Epithelial cell of proximal tubule (primary cell): ENCODE data around the gene TSN. TPM values are rescaled to one million over a fixed set of nuclear protein-coding genes. Genes with fewer than 3 reads are reported as not detected.
A peak's percentile ranks its signal among the peaks of the same experiment; 100 is the strongest.

Experiments used
- DNase-seq: peaks from one replicate; pipeline ENCODE4 v3.0.0-alpha.2; 2011; ENCODE audit warnings: low read depth
- H3K4me3 ChIP-seq: 2 replicates; pipeline ENCODE4 v1.5.1; 2011; ENCODE audit warnings: low read depth, mild to moderate bottlenecking, low read length
- total RNA-seq: library from RNA; depleted of rRNA; stranded (reverse); fragments of >200 nt; gene quantifications from 2 replicates; pipeline ENCODE4 v1.2.3, GENCODE V29; 2015
- TF ChIP-seq, protein P1 (sequence below): conservative IDR thresholded peaks from 2 replicates; pipeline ENCODE4 v1.5.1; 2012; ENCODE audit warnings: low read depth, mild to moderate bottlenecking, low read length

TSN gene
- total RNA-seq, 1 donor from 2014 or later = 60.1 TPM

- TF ChIP-seq, protein P1, sequence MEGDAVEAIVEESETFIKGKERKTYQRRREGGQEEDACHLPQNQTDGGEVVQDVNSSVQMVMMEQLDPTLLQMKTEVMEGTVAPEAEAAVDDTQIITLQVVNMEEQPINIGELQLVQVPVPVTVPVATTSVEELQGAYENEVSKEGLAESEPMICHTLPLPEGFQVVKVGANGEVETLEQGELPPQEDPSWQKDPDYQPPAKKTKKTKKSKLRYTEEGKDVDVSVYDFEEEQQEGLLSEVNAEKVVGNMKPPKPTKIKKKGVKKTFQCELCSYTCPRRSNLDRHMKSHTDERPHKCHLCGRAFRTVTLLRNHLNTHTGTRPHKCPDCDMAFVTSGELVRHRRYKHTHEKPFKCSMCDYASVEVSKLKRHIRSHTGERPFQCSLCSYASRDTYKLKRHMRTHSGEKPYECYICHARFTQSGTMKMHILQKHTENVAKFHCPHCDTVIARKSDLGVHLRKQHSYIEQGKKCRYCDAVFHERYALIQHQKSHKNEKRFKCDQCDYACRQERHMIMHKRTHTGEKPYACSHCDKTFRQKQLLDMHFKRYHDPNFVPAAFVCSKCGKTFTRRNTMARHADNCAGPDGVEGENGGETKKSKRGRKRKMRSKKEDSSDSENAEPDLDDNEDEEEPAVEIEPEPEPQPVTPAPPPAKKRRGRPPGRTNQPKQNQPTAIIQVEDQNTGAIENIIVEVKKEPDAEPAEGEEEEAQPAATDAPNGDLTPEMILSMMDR = no peak
- DNase-seq = no peak
- H3K4me3 ChIP-seq = no peak overlapping the region
These were observed 39.3 kb upstream of the TSN start for GRCh38 chr2:121716126-121716525.

GRCh38 chr2:121717529-121717928 lies 37.9 kb upstream of the TSN start:
- DNase-seq = no peak
- H3K4me3 ChIP-seq = no peak overlapping the region
- TF ChIP-seq, protein P1 = no peak

DNA sequence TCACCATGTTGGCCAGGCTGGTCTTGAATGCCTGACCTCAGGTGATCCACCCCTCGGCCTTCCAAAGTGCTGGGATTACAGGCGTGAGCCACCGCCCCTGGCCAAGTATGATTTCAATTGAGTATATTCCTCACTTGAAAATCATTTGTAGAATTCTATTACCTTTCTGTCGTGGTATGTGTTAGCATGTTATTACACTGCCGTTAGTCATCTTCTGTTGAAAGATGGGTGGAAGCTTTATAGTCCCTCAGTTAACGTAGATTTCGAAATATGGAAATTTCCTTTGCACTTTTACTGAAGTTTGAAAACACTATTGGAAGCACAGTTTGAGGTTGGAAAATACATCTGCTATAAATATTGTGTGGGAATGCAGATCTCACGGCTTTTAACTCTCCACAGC lies 33.5 kb upstream of the TSN start:
- H3K4me3 ChIP-seq = no peak overlapping the region
- peak; percentile 83 for DNase-seq
- TF ChIP-seq, protein P1 = no peak

DNA sequence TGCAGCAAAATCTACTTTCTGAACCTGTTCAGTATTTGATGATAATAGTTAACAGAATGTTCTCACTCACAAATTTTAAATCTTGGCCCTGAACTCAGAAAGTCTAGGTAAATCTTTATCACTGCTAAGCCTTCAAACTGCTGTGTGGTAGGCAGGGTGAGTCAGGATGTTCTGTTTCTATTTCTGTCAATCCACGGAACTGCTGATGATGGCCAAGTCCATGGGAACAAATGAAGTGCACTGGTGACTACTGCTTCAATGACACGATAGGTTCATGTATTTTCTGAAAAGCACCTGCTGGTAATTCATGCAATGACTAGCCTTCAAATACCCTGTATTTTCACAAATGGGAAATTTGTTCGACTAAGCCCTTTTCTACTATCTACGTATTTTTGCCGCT lies 33.0 kb upstream of the TSN start:
- TF ChIP-seq, protein P1 = peak; percentile 14
- no peak overlapping the region for H3K4me3 ChIP-seq
- peak; percentile 85 for DNase-seq

DNA sequence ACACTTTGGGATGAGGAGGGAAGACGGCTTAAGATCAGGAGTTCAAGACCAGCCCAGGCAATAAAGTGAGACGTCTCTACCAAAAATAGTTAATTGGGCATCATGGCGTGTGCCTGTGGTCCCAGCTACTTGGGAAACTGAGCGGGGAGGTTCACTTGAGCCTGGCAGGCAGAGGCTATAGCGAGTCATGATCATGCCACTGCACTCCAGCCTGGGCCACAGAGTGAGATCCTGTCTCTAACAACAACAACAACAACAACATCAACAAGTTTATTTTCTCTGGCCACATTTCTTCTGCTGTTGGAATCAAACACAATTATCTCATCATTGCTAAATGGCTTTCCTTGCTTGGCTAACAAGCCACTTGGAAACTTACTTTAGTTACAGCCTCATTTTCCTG lies 32.1 kb upstream of the TSN start:
- DNase-seq = no peak
- no peak overlapping the region for H3K4me3 ChIP-seq
- TF ChIP-seq, protein P1 = no peak

DNA sequence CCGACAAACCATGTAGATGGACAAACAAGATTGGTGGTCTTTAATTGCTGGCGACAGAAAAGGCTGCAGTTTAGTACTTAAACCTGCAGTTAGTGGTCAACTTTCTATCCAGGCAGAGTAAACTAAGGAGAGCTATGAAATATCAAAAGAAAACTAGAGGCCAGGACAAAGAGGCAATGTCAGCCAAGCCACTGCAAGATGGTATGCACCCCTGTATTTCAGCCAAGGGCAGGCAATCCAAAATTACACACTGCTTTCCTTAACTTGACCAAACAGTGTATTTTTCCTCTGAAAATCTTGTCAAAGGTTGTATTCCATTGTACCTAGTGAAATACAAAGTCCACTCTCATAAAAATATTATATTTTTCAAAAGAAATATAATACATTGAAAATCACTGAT lies 28.1 kb upstream of the TSN start:
- DNase-seq = no peak
- TF ChIP-seq, protein P1 = no peak
- H3K4me3 ChIP-seq = no peak overlapping the region

GRCh38 chr2:121727950-121728349 lies 27.5 kb upstream of the TSN start:
- H3K4me3 ChIP-seq = no peak overlapping the region
- DNase-seq = no peak
- TF ChIP-seq, protein P1 = no peak
